CD4-positive, alpha-beta T cell treated with Interleukin-4 for 1 hour (primary cell): ENCODE results near the gene TSFM.
"Not testable (repeated sequence)": the region's sequence is repeated elsewhere in the genome, so short reads cannot be mapped to it uniquely, and the experiment has no call there.

ENCODE experiments used
- DNase-seq, 2 donors: peaks; one replicate each; pipeline ENCODE4 v3.0.0-alpha.2; 2020 to 2022

The TSFM gene

DNA sequence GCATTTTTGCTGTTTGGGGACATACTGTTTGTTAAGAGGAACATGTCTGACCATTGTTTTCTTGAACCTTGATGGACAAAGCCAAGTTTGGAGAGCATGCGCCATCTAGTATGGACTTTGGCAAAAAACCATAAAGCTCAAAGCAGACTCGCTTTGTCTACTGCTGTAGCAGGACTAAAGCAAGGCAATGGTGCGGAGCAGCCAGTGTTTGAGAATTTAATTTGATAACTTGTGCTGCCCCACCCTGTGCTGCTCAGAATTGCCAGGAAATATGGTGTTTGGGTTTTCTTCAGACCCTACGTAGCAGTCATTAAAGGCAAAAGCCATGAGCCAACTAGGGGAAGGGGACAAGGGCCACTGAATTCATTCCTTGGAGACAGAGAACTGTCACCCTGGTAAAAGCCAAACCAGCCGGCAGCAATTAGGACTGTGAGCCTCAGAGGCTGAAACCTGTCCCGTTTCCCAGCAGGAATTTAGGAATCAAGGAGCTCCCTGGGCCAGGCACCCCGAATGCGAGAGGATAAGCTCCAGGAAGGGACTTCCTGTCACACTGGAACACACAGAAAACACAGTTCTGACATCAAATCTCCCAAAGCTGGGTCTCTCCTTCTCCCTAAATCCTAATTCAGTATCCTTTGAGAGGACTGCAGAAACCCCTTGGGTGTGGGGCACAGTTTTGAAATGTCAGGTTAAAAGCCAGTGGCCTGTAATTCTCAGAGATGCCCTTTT, 34.8 kb downstream of the TSFM start:
- DNase-seq: no peak

DNA sequence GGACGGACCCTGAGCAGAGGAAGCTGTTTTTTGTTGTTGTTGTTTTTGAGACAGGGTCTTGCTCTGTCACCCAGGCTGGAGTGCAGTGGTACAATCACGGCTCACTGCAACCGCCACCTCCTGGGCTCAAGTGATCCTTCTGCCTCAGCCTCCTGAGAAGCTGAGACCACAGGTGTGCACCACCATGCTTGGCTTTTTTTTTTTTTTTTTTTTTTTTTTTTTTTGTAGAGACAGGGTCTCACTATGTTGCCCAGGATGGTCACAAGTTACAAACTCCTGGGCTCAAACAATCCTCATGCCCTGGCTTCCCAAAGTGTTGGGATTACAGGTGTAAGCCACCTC, 35.4 kb downstream of the TSFM start:
- DNase-seq: not testable (repeated sequence)

GRCh38 chr12:57820119-57820518, 37.5 kb downstream of the TSFM start:
- DNase-seq: not testable (repeated sequence)

DNA sequence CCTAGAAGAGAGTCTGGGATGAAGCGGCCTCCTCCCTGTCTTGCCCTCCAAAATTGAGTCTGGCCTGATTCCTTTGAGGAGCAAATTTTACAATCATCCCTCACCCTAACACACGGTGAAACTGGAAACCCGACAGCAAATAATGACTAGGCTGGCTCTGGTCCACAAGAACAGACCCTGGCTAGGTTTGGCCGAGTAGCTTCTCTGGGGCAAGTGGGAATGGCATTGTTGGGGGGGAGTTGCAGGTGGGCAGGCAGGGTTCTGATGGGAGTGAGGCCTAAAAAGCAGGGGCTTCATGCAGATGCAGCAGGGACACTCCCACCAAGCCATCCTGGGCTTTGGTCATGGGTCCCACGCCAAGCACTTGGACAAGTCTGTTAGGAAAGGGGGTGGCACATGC, 38.4 kb downstream of the TSFM start:
- not testable (repeated sequence) for DNase-seq

DNA sequence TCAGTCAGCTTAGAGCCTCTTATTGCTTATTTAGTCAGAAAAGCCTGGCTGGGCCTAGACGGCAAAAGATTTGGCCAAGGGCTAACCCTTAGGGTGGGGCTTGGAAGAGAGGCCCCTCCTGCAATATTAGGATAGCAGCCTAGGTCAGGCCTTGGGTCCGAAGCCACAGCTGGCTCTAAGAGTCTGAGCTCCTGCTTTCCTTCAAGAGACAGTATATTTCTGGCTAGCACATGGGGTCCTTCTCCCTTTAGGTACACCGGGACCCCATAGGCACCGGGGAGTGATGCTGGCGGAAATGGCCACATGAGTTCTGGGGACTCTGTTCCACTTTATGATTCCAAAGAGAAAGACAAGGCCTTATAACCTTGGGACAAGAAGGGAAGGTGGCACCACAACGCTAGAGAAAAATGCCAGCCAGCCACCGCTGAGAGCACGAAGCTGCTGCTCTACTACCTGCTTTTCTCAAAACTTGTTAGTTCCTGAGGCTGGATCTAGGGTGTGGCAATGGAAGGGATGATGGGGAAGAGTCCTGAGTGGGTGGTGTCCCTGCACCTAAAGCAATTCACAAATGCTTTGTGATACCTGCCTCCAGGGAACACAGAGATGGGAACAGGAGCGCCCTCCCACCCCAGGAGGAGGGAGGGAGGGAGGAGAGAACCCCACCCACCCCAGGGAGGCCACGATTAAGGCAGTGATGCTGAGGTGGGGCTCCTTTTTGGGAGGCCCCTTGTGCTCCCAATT, 39.1 kb downstream of the TSFM start:
- no peak for DNase-seq

DNA sequence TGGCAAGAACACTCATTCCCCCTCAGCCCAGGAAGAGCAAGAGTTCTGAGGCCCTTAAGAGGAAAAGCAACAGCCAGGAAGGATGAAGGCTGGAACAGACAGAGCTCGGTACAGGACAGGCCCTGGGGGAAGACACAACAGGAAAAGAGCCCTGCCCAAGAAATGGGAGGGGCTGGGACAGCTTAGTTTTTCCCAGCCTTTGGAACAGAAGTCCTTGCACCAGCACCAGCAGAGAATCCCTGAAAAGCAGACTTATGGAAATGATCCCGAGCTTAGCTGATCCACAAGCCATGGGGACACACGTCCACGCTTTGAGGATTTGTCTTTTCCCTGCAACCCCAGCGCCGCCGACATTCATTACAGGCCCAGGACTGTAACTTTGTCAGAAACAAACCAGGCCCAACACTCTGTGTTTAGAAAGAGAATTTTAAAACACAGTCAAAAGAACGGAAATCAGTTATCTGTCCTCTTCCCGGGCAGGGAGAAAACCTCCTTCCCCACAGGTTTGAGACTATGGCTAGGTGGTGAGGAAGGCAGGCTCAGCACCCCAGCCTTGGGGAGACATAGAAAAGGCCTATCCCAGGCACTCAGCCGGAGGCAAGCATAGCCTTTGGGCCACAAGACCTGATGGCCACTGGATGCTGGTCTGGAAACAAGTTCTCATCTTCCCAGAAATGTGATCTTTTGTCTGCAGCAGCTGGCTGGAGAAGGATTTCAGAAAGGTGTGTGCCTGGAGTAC, 40.0 kb downstream of the TSFM start:
- no peak for DNase-seq

GRCh38 chr12:57823131-57823907, 40.7 kb downstream of the TSFM start:
- DNase-seq: no peak

DNA sequence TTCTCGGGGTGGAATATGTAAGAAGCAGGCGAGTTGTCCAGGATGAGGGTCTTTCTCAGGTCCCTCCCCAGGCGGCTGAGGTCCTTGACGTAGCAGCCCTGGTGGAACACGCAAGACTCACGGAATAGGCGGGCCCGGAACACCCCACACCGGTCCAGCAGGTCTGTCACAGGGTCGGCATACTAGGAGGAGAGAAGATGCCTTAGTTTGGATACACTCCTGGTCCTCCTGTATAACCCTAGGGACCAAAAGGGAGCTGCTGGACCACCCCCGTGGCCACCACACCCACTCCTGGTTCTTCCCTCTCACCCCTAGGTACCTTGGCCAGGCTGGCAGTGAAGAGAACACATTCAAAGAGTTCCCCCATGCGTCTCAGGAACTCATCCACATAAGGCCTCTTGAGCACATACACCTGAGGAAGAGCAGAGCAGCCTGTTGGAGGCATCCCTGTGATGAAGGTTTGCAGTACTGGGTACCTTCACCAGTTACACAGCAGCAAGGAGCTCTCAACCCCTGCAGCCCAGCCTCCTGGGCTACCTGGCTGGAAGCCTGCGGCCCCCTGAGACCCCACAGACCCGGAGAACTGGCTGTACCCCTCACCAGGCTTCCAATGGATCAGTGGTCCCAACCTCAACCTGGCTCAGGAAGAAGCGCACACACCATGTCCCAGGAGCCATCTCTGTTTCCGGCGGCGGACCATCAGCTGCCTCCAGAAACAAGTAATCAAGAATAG, 41.5 kb downstream of the TSFM start:
- DNase-seq: no peak

DNA sequence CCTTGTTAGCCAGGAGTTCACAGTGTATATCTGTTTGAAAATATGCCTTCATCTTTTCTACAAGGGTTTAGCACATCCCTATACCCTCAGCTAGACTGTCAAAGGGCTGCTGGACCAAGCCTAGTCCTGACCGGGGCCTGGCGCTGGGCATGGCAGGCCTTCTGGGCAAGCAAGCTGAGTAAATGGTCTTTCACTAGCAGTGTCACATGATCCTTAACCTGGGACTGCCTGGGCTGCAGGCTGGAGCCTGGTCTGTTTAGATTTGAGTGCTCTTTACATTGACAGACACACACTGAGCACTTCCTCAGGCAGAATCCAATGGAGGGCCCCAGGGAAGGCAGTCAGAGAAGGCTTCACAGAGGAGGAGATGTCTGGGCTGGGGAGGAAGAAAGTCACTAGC, 42.9 kb downstream of the TSFM start:
- no peak for DNase-seq

GRCh38 chr12:57826400-57826799, 43.8 kb downstream of the TSFM start:
- DNase-seq: no peak

DNA sequence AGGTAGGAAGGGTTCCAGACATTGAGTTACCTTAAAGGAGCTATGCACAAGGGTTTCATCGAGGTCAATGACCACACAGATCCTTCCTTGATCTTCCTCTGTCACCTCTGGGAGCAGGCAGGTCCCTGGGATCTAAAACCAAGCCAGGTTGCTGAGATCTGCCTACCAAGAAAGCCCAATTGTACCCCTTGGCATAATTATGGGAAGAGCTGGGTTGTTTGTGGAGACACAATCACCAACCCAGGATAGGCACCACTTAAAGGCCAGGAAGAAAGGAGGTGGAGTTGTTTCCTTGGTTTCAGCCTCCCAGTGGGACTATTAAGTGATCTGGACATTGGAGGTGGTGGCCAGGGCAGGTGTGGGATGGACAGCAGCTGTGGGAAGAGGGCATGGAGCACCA, 44.4 kb downstream of the TSFM start:
- DNase-seq: no peak

GRCh38 chr12:57829025-57829777, 46.6 kb downstream of the TSFM start:
- no peak for DNase-seq

GRCh38 chr12:57830393-57830792, 47.8 kb downstream of the TSFM start:
- no peak for DNase-seq

DNA sequence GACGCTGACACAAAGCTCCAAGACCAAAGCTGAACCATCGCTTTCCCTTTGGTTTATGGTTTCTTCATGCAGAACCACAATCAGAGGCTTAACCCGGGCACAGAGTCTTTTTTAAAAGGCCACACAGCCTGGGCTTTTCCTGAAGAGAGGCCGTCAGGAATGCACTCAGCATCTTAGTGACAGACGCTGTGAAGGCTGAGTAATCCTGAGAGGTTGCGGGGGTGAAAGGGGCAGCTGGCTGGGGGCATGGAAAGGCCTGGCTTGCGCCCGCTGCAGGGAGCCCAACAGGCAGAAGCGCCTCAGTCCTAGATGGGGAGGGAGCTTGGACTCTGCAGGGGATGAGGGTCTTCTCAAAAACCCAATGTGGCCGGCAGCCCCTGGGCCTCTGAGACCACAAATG, 50.4 kb downstream of the TSFM start:
- DNase-seq: no peak

DNA sequence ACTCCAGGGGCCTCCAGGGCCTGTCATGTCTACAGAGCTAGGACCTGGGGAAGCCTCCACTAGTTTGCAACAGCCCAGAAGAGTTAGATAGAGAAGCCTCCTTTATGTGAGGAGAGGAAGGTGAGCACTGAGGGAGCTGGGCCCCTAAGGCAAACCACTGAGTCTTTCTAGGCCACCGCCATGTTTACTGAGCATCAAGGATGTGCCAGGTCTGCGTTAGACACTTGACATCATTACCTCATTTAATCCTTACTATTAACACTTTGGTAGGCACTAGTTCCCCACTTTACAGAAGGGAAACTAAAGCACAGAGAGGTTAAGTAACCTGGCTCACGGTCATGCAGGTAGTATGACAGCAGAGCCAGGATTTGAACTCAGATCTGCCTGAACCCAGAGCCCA, 51.1 kb downstream of the TSFM start:
- DNase-seq: no peak

GRCh38 chr12:57834086-57834876, 51.7 kb downstream of the TSFM start:
- DNase-seq: no peak

- DNase-seq: no peak
These were observed 53.0 kb downstream of the TSFM start for GRCh38 chr12:57835366-57836288.

DNA sequence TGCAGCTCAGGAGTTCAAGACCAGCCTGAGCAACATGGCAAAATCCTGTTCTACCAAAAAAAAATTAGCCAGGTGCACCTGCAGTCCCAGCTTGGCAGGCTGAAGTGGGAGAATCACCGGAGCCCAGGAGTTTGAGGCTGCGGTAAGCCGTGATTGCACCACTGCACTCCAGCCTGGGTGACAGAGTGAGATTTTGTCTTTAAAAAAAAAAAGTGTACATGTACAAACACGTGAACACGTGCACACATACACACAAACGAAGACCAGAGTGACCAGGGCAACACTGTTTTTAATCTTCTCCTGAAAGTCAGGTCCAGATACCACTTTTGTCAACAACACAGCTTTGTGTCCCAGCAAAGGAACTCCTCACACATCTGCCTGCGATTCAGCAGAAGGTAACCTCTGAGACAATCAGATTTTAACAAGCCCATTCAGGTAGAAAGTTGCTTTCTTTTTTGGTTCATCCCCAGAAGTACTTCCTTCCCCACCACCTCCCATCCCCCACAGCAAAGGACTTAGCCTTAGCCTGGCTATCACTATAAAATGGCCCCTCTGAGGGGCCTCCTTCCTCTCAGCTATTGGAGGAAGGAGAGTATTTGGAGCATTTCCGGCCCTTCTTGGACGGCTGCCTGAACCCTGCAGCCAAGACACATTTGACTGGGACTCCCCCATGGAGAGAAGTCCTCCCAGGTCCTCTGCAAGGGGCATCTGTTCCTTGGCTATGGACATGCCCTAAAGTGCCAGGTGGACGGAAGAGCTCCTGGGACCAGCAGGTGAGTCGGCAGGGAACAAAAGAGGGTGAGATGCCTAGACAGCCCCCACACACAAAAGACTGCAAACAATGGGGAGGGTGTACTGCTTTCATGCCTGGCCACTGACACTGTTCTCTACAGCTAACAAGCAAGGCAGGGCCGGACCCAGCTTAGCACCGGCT, 54.1 kb downstream of the TSFM start:
- DNase-seq: peak; percentile 26 to 58
